Measurements from ENCODE around the gene RAP1B.

Gene RAP1B

DNA sequence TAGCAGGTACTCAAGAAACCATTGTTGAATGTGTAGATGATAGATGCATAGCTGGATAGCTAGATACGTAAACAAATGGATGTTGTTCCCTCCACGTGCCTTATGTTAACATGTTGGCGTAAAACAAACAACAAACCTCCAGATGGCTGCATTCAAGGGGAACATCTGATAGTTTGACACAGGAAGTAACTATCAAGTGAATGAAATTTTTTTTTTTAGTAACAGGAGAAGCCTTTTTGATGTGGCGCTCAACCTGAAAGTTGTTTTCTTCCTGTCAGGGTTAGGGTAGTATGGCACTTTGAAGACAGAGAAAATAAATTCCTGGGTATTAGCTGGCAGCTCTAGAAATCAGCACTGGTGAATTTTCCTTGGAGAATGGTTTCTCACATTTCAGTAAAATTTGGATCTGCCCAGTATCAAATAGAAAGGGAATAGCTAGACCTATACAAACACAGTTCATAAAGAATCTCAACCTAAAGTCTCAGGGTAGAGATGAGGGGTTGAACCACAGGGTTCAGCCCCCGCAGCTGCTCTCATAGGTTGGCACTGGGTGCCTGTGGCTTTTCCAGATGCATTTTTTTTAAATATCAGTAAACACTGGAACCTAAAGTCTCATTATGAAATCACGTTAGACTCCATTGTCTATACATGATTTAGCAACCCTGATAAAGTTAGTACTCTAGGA is 18.8 kb upstream of the RAP1B start:
- DNase-seq, result no peak
- no peak for TF ChIP-seq GATA1 (IDR thresholded peaks at IDR 0.05; ENCODE audit: low read depth, low read length)
- no peak for TF ChIP-seq POLR2A (IDR thresholded peaks at IDR 0.05; ENCODE audit: low read length)

- TF ChIP-seq POLR2A (IDR thresholded peaks at IDR 0.05; ENCODE audit: low read length), result no peak
- TF ChIP-seq GATA1 (IDR thresholded peaks at IDR 0.05; ENCODE audit: low read depth, low read length), result no peak
- no peak for DNase-seq
Observed at GRCh38 chr12:68595241-68595640, 15.5 kb upstream of the RAP1B start.

- DNase-seq, result no peak
- no peak for TF ChIP-seq POLR2A (IDR thresholded peaks at IDR 0.05; ENCODE audit: low read length)
- TF ChIP-seq GATA1 (IDR thresholded peaks at IDR 0.05; ENCODE audit: low read depth, low read length), result no peak
Observed at GRCh38 chr12:68601767-68602166, 8.9 kb upstream of the RAP1B start.

GRCh38 chr12:68602720-68603119 is 8.0 kb upstream of the RAP1B start:
- TF ChIP-seq POLR2A (IDR thresholded peaks at IDR 0.05; ENCODE audit: low read length), result no peak
- no peak for TF ChIP-seq GATA1 (IDR thresholded peaks at IDR 0.05; ENCODE audit: low read depth, low read length)
- no peak for DNase-seq

- no peak for DNase-seq
- no peak for TF ChIP-seq GATA1 (IDR thresholded peaks at IDR 0.05; ENCODE audit: low read depth, low read length)
- no peak for TF ChIP-seq POLR2A (IDR thresholded peaks at IDR 0.05; ENCODE audit: low read length)
Observed at GRCh38 chr12:68608191-68608590, 2.5 kb upstream of the RAP1B start.

DNA sequence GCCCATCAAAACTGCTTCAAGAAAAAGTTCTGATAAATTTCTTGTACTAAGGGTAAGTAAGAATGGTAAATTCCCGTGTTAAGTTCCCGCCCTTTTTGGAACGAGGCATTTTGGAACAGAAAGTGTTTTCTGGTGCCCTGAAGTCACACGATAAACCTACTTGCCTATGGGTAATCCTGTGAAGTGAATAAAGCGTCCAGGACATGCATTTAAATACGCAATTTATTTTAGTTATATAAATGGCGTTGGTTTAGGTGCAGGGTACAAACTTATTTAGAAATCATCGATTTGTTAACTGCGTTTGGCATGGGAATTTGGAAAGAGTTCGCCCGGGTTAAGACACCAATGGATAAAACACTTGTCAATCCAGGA is 715 bp upstream of the RAP1B start:
- peak; percentile 63 to 70 for DNase-seq
- TF ChIP-seq GATA1 (IDR thresholded peaks at IDR 0.05; ENCODE audit: low read depth, low read length), result no peak
- TF ChIP-seq POLR2A (IDR thresholded peaks at IDR 0.05; ENCODE audit: low read length), result no peak

DNA sequence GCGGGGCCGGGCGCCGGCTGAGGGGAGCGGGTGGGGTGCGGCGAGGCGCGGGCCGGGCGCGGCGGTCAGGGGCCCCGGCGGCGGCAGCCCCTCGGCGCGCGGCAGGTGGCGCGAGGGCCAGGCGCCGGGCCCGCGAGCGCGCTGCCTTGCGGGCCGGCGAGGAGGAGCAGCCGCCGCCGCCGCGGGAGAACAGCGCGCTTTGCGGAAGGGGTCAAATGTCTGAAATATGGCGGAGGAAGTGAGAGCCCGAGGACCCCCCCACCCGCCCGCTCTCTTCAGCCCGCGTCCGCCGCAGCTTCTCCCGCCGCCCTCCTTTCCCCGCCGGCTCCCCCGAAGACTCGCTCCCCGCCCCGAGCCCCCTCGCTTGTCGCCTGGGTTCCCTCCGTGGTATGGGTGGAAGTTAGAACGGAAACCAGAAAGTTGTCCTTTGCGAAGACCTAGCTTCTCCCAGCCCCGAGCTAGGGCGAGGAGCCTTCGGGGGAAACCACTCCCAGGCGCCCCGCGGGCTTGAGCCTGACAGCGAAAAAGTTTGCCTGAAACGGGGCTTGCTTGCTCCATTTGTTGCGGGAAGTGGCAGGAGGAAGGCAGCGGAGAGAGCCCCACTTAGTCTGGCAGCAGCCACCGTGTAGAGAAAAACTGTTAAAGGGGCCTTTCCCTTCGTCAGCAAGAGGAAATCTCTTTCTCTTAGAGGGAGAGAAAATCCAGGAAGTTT is 551 bp downstream of the RAP1B start:
- peak; percentile 79 for DNase-seq
- TF ChIP-seq POLR2A (IDR thresholded peaks at IDR 0.05; ENCODE audit: low read length) (no peak), GATA1 (IDR thresholded peaks at IDR 0.05; ENCODE audit: low read depth, low read length) (no peak)

DNA sequence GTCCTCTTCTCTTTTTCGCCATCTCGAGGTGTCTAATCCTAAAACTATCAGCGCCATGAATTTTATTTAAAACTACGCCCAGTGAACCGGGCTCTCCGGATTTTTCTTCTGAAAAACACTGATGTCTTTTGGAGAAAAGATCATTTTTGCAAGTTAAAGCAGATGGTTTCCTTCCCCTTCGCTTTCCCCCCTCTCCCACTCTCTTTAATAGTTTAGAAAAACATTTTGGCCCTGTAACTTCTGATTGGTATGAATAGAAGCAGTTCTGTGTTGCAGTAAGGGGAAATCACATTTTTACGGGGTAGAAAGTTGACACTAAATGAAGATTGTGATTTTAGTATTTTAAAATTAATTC is 1.1 kb downstream of the RAP1B start:
- TF ChIP-seq GATA1 (IDR thresholded peaks at IDR 0.05; ENCODE audit: low read depth, low read length), result no peak
- TF ChIP-seq POLR2A (IDR thresholded peaks at IDR 0.05; ENCODE audit: low read length), result no peak
- DNase-seq, result no peak

DNA sequence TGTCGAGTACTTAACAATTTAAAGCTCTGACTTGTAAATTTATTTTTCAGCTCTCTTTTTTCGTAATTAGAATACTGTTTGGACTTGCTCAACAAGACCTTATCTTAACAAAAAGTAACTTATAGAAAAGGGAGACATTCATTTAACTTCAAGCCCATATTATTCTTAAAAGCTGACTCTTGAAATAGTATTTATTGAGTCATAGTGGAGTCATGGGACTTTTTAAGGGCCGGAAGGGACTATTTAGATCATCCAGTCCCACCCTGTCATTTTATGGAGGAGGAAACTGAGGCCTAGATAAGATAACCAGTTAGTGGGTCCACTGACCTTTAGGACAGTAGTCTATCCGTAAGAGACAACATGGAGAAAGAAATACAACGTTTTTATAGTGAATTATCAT is 1.5 kb downstream of the RAP1B start:
- peak; percentile 21 to 47 for DNase-seq
- TF ChIP-seq POLR2A (IDR thresholded peaks at IDR 0.05; ENCODE audit: low read length) (no peak), GATA1 (IDR thresholded peaks at IDR 0.05; ENCODE audit: low read depth, low read length) (no peak)

DNA sequence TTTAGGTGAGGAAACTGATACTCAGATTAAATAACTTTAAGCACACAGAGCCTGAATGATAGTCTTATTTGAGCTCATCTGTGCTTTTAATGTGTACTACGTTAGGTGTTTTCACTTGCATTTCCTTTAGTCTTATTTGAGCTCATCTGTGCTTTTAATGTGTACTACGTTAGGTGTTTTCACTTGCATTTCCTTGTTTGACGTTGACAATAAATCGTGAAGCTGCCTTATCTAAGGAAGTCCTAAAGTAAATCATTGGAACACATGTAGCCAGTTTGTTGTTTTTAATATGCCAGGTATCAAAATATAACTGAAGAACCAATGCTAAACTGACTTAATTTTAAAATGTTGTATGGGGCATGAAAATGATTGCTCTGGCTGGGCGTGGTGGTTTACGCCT is 2.0 kb downstream of the RAP1B start:
- no peak for TF ChIP-seq POLR2A (IDR thresholded peaks at IDR 0.05; ENCODE audit: low read length)
- peak in 1 of 2 experiments; percentile 45 for DNase-seq

DNA sequence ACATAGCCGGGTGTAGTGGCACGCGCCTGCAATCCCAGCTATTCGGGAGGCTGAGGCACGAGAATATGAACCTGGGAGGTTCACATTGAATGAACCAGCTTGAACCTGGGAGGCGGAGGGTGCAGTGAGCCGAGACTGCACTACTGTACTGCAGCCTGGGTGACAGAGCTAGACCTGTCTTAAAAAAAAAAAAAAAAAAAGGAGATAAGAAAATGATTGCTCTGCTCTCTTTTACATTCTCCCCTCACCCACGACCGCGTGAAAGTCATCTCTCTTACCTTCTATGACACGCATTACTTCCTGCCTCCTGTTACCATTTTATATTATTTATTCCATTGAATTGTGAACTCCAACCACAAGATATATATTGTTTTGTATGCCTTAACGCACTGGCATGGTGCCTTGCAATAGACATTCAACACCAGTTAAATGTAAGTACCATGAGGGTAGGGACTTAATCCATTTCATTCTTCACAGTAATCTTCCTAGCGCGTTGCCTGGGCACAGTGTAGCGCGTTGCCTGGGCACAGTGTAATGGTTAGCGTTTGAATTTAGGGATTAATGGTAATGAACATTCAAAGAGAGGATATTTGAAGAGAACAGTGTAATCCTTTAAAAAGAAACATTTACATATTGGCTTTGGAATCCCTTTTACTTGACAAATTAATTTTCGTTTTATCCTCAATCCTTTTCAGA is 2.7 kb downstream of the RAP1B start:
- TF ChIP-seq POLR2A (IDR thresholded peaks at IDR 0.05; ENCODE audit: low read length), result no peak
- no peak for TF ChIP-seq GATA1 (IDR thresholded peaks at IDR 0.05; ENCODE audit: low read depth, low read length)
- DNase-seq, result peak; percentile 22 to 37

GRCh38 chr12:68614105-68614679 is 3.5 kb downstream of the RAP1B start:
- TF ChIP-seq GATA1 (IDR thresholded peaks at IDR 0.05; ENCODE audit: low read depth, low read length), result no peak
- TF ChIP-seq POLR2A (IDR thresholded peaks at IDR 0.05; ENCODE audit: low read length), result no peak

DNA sequence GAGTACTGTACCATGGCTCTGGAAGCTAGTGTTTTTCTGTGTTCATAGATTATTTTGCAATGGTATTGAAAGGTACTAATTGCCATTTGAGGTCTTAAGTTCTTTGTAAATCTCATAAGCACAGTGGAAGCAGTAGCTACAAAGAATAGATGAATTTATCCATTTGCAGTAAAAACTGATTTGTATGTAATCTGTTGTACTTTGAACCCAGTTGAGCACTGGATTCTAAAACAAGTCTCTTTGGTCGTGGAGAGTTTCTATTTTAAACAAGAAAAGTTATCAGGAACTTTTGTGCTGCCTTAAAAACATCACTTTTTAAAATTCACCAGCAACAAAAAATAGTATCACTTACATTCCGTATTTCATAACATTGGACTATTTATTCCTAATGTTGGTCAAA is 4.1 kb downstream of the RAP1B start:
- TF ChIP-seq POLR2A (IDR thresholded peaks at IDR 0.05; ENCODE audit: low read length) (no peak), GATA1 (IDR thresholded peaks at IDR 0.05; ENCODE audit: low read depth, low read length) (no peak)
- DNase-seq, result no peak

More at GRCh38 chr12:68614105-68614679, 3.5 kb downstream of the RAP1B start:
- no peak for DNase-seq

DNA sequence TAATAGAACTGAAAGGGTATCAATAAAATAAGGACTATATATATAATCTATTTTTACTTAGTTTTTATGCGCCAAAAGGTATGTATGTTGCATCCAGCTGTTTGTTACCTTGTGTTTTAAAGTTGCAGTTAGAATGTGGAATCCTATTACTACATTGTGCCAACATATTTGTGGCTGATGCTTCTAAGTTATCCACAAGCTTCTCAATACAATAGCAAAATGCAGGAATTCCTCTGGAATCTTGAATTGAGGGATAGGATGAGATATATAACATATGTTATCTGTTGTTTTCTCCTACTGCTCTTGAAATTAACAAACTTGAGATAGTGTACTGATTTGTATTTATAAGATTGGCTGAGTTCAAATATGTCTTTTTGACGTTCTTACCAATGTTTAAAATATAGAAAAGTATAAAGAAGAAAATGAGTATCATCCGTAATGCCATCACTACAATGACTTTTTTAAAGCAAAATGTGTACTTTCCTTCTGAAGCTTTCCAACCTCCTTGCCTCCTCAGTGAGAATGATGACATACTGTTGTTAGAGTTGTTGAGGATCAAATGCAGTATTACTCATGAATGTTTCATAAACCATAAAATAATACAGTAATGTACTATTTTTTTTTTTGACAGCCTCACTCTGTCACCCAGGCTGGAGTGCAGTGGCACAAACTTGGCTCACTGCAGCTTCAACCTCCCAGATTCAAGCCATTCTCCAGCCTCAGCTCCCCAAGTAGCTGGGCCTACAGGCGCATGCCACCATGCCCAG is 6.6 kb downstream of the RAP1B start:
- TF ChIP-seq GATA1 (IDR thresholded peaks at IDR 0.05; ENCODE audit: low read depth, low read length), result no peak
- TF ChIP-seq POLR2A (IDR thresholded peaks at IDR 0.05; ENCODE audit: low read length), result no peak
- DNase-seq, result no peak

Data from erythroblast (primary cell).